Upper lobe of left lung (tissue), 4 donors: Measurements from ENCODE around the gene SPATA17.

Experiments used
- POLR2A ChIP-seq, 4 donors: fragments of 450-650 bp; IDR thresholded peaks; one replicate each; pipeline ENCODE4 v1.5.1; 2016 to 2017; ENCODE audit warnings: antibody characterized with exemption in 4 of 4, mild to moderate bottlenecking in 2 of 4
- POLR2AphosphoS5 ChIP-seq, 2 donors: sonication (generic); formaldehyde crosslinking; IDR thresholded peaks; one replicate each; pipeline ENCODE4 v1.5.1; 2017; ENCODE audit warnings: antibody characterized with exemption in 2 of 2
- TF ChIP-seq, protein P1 (sequence below), 6 experiments: fragments of 450-650 bp in 4 of 6; fragments of 200-600 bp in 2 of 6; sonication (generic) in 2 of 6; IDR thresholded peaks; one replicate each; pipeline ENCODE4 v1.5.1; 2016 to 2019; ENCODE audit warnings: antibody characterized with exemption in 6 of 6

DNA sequence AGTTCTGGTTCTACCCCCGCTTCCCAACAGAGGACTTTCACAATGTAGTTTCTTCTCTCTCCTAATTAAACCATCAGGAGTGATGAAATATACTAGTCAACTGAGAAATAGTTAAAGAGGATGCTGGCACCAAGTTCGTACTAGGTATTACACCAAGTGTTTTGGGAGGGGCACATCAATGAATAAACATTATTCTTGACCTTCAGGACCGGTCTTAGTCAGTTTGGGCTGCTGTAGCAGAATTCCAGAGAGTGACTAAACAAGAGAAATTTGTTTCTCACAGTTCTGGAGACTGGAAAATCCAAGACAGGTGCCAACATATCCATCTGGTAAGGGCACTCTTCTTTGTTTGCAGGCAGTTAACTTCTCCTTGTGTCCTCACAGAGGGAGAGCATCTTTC, 103.8 kb downstream of the SPATA17 start:
- TF ChIP-seq, protein P1, sequence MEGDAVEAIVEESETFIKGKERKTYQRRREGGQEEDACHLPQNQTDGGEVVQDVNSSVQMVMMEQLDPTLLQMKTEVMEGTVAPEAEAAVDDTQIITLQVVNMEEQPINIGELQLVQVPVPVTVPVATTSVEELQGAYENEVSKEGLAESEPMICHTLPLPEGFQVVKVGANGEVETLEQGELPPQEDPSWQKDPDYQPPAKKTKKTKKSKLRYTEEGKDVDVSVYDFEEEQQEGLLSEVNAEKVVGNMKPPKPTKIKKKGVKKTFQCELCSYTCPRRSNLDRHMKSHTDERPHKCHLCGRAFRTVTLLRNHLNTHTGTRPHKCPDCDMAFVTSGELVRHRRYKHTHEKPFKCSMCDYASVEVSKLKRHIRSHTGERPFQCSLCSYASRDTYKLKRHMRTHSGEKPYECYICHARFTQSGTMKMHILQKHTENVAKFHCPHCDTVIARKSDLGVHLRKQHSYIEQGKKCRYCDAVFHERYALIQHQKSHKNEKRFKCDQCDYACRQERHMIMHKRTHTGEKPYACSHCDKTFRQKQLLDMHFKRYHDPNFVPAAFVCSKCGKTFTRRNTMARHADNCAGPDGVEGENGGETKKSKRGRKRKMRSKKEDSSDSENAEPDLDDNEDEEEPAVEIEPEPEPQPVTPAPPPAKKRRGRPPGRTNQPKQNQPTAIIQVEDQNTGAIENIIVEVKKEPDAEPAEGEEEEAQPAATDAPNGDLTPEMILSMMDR (IDR thresholded peaks at IDR 0.05), result no peak
- no peak for TF ChIP-seq POLR2A (IDR thresholded peaks at IDR 0.05)
- TF ChIP-seq POLR2AphosphoS5 (IDR thresholded peaks at IDR 0.05), result no peak
